ENCODE data around the gene AK8.

Gene AK8

GRCh38 chr9:132824951-132825350 lies 53.1 kb downstream of the AK8 start:
- no peak for DNase-seq

DNA sequence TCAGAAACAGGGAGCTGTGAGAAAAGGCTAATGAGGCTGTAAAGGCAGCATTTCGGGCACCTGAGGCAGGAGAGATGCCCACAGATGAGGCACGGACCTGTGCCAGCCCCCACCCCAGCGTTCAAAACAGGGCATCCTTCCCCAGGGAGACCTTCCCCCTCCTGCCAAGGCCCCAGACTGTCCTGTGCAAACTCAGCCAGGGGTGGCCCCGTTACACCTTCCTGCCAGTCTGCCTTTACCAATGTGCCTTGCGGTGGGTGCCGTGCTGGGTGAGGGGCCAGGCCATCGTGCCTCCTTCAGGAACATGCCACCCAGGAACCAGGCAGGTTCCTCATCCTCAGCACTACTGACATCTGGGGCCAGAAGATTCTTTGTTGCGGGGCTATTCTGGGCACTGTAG lies 53.9 kb downstream of the AK8 start:
- no peak for DNase-seq

DNA sequence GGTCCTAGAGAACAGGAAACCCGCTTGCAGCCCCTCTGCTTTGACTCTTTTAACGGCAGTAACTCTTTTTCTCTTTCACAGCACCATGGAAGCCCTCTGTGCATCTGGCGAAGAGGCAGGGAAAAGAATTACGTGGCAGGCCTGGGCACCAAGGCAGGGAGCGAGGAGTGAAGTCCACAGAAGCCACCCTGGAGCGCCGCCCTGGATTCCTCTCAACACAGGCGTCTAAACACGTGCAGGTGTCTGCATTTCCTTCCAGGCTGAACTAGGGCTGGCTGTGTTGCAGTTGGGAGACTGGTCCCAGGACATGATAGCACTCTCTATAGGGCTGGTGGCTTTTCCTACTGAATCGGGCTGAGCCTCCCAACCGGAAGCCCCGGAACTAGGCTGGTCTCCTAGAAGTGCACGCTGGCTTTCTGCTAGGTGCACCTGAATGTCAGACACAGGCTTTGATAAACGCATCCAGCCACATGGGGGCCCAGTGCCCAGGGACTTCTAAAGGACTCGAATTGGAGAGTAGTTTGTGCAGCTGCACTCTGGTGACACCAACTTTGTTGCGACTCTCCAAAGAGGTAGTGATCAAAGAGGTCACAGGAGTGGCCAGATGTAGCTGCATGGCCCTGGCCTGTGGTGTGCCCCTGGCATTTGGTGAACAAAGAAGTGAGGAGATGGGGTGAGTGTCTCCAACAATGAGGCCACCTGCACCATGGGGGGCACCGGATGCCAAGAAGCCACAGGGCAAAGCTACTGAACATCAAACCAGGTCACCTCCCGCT lies 54.5 kb downstream of the AK8 start:
- no peak for DNase-seq

DNA sequence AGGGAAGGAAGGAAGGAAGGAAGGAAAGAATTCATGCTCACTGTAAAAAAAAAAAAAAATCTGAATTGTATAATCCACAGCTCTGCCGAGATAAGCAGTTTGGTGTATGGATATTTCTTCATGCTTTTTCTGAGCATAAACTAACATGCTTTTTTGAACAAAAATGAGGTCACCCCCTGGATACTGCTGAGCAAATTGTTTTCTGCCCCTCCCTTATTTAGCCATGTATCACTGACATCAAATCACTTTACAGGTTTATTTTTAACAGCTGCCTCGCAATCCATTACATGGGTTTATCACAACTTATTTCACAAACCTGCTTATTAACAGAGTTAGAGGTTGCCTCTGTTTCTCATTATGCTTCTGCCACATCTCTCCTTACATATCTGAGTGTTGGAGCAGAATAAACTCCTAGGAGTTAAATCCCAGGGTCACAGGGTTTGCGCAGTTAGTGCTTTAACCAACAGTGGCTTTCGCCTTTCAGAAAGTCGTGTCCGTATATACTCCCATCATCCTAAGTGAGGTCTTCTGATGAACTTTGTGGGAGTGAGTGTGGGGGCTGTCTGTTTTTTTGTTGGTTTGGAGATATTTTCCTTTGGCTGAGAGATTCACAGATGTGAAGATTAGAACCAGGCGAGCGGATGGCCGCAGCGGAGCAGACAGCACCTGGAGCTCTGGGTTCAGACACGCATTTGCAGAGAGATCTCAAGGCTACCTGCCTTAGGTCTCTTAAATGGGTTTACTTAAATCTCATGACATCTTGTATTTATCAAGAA lies 57.7 kb downstream of the AK8 start:
- DNase-seq: no peak

DNA sequence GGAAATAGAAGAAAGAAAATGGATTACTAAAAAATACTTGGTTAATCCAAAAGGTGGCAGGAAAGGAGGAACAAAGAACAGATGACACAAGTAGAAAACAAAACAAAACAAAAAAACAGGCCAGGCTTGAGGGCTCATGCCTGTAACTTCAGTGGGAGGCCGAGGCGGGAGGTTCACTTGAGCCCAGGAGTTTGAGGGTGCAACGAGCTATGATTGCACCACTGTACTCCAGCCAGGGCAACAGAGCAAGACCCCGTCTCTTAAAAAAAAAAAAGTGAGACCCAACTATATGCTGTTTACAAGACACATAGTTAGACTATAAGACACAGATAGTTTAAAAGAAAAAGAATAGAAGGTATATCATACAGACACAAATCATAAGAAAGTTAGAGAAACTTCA lies 59.5 kb downstream of the AK8 start:
- no peak for DNase-seq

GRCh38 chr9:132814937-132815336 lies 63.1 kb downstream of the AK8 start:
- DNase-seq: no peak

DNA sequence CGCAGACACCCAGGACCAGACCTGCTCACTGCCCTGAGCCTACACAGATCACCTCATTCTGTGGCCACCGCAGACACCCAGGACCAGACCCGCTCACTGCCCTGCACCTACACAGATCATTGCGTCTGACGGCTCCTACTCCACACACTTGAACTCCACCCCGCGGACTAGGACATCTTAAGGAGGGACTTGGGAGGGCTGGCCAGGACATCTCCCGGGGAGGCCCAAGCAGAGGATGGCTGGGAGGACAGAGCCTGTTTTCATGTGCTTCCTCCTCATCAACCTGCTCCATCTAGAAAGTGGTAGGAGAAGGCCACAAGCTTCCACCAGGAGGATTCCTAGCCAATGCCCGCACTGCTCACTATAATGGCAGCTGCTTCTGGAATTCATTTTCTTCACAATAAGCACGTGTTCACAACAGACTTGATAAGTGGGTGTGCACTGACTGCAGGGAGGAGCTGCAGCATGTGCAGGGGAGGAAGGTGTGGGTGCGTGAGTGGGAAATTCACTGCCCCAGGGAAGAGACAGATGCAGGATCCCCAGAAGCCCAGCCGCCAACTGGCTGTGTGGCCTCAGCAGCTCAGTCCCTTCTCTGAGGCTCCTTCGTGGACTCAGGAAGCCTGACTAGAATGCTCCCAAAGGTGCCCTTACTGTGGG lies 64.8 kb downstream of the AK8 start:
- no peak for DNase-seq

DNA sequence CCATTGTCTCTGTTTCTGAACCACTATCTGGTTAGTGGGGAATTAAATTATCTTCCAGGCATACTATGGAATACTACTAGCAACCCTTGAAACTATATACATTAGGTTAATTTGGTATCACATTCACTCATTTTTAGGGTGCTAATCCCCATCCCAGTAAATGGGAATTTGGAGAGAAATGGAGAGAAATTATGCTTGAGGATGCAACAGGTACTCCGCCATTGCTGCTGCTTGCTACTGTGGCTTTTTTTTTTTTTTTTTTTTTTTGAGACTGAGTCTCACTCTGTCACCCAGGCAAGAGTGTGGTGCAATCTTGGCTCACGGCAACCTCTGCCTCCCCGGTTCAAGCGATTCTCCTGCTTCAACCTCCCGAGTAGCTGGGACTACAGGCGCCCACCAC lies 66.1 kb downstream of the AK8 start:
- DNase-seq: no peak

DNA sequence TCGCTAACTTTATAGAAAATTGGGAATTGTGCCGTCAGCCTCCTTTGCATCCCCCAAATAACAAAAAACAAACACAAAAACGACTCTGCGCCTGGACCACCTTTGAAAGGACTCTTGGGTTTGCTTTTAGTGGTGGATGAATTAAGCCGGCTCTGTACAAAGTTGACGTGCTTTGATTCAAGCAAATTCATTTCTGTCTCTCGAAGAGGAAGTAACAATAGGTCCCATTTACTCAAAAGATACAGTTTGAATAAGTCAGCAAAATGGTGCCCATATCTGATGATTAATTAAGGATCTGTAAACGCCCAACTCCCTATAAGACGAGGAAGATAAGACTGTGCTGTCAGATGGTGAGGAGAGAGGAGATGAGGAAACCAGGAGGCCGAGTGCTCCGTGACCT lies 67.8 kb downstream of the AK8 start:
- DNase-seq: no peak

GRCh38 chr9:132809677-132810271 lies 68.3 kb downstream of the AK8 start:
- no peak for DNase-seq

GRCh38 chr9:132808645-132809044 lies 69.4 kb downstream of the AK8 start:
- no peak for DNase-seq

DNA sequence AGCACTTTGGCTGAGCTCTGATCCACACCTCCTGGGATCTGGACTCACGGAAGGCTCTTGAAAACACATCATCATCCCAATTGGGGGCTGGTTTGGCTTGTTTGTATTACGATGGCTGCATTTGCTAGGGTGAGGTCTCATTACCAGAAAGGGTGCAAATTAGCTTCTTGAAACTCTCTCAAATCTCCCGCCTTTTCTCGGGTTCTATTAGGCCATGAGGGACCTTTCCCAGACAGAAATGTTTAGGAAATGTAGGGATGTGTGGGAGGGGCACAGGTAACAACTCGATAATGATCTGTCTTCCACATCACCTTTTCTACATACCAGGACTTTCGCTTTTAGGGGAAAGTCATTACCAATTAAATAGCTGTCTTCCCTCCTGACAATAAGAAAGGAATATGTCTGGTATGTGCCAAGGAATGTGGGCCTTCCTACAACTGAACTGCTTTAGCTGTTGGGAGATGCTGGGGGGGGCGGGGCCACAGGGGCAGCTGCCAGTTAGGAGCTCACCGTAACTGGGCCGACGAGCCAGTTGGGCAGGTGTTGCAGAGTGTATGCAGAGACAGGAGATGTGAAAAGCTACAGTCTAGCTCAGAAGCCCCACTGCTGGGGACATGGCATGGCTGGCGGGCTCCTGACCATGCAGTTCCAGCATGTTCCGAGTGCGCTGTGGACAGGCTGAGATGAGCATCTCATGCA lies 71.2 kb downstream of the AK8 start:
- peak; percentile 11 for DNase-seq

GRCh38 chr9:132806306-132806705 lies 71.8 kb downstream of the AK8 start:
- no peak for DNase-seq

DNA sequence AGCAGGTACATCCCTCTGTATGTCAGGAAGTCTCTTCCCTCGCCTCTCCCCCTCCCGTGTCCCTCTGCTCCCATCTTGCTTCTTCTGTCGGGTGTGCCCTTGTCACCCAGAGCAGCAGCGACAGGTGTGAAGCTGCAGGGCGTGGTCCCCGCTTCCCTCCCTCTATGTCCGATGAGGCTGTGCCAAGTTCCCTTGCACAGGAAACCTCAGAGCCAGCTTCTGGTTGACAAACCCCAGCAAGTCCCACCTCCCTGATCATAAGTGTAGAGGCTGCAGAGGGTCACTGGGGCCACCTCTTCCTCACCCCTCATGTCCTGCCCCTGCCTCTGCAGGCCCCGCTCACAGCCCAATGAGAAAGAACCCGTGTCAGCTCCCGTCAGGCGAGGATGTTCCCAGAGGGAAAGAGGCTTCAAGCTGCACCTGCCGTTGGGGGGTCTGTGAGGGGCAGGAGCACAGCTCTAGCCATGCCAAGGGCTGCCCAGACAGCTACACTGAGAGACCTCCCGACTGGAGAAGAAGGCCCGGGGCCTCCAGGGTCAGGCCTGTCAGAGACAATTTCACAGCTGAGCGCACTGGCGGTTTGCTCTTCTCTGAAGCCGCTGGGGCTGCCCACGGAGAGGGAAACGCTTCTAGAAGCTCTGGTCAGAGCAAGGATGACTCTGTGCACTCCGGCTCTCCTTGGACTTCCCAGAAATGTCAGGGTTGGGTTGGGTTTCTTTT lies 73.3 kb downstream of the AK8 start:
- no peak for DNase-seq

- no peak for DNase-seq
Measured at GRCh38 chr9:132802121-132802795, 75.8 kb downstream of the AK8 start.

GRCh38 chr9:132801659-132802058 lies 76.4 kb downstream of the AK8 start:
- DNase-seq: no peak

- DNase-seq: peak; percentile 83
Measured at GRCh38 chr9:132800038-132800648, 77.9 kb downstream of the AK8 start.

- DNase-seq: peak; percentile 20
Measured at GRCh38 chr9:132798817-132799790, 79.0 kb downstream of the AK8 start.

DNA sequence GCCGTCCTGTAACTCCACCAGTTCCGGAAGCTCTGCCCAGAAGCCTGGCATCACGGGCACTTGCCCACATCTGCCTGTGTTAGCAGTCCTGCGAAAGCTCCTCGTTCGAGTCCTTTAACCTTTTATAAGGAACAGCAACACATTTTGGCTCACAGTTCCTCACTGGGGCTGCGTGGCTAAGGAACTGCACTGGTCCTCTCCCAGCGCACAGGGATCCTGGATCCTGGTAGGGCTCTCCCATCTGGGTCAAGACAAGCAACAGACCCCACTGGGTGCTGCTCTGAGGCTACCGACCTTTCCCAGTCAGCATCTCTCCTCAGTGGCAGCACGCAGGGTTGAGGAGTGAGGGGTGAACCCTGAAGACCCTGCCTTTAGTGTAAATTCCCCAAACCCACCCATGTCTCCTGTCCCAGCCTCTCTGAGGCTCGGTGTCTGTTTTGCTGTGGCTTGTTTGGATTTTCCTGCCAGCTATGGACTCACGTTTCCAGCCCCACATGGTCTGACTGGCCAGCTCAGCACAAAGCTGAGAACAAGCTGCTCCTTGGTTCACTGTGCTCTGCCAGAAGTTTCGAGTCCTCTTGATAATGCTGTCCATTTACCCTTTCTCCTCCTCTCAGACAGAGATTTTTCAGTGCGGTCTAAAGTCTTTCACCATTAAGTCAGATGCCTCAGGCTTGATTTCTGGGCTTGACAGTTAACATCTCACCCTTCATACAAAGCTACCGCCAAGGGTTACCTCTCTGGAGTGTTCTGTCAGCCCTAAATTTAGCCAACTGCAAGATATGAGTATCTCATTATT lies 80.0 kb downstream of the AK8 start:
- DNase-seq: no peak

Measured in NCI-H774 (cell line).